A673 (cell line): ENCODE measurements around the gene PAPOLB. TPM values are rescaled to one million over a fixed set of nuclear protein-coding genes. Genes with fewer than 3 reads are reported as not detected.

Experiments
- BruUV-seq: library from RNA; stranded (reverse); fragments of 400-500 nt; replicated peaks from 2 replicates; lab custom pipeline; 2021; lab: Mats Ljungman, UMichigan
- CTCF ChIA-PET: fragments of 300-600 bp; sonication (Branson Sonifier 250); formaldehyde crosslinking; loops from one replicate; lab custom pipeline; 2022; ENCODE audit warnings: antibody characterized with exemption; lab: Charles Lee
- POLR2A ChIA-PET: fragments of 300-600 bp; sonication (Branson Sonifier 250); formaldehyde crosslinking; loops from one replicate; lab custom pipeline; 2022; ENCODE audit warnings: antibody characterized with exemption; ENCODE audit not compliant: low non-redundant PET; lab: Charles Lee
- DNase-seq: peaks from one replicate; pipeline ENCODE4 v3.0.0-alpha.2; 2015; ENCODE audit warnings: low spot score
- H3K27ac ChIP-seq: fragments of 200-600 bp; sonication (generic); 2 replicates; pipeline ENCODE4 v1.5.1; 2016; ENCODE audit warnings: mixed run types, low read depth, mild to moderate bottlenecking, mixed read lengths, antibody characterized with exemption, low read length; ENCODE audit not compliant: poor library complexity, severe bottlenecking
- H3K27me3 ChIP-seq: fragments of 200-600 bp; sonication (generic); replicated peaks from 2 replicates; pipeline ENCODE4 v1.6.1; 2017; ENCODE audit warnings: mixed run types, low read depth, mild to moderate bottlenecking, mixed read lengths, antibody characterized with exemption, low read length; ENCODE audit not compliant: insufficient read depth, poor library complexity
- H3K36me3 ChIP-seq: fragments of 200-600 bp; sonication (generic); 2 replicates; pipeline ENCODE4 v1.6.1; 2016; ENCODE audit warnings: mixed run types, mild to moderate bottlenecking, mixed read lengths, antibody characterized with exemption, low read length; ENCODE audit not compliant: insufficient read depth, poor library complexity, severe bottlenecking
- H3K4me1 ChIP-seq: fragments of 200-600 bp; sonication (generic); 2 replicates; pipeline ENCODE4 v1.6.1; 2017; ENCODE audit warnings: mixed run types, mild to moderate bottlenecking, mixed read lengths, antibody characterized with exemption, low read length; ENCODE audit not compliant: insufficient read depth, poor library complexity, severe bottlenecking
- H3K4me3 ChIP-seq: fragments of 200-600 bp; sonication (generic); 2 replicates; pipeline ENCODE4 v1.5.1; 2016; ENCODE audit warnings: low read depth, mixed run types, mild to moderate bottlenecking, mixed read lengths, low read length; ENCODE audit not compliant: poor library complexity, severe bottlenecking
- H3K9me3 ChIP-seq: fragments of 200-600 bp; sonication (generic); 2 replicates; pipeline ENCODE4 v1.6.1; 2016; ENCODE audit warnings: mixed run types, low read depth, mild to moderate bottlenecking, mixed read lengths, antibody characterized with exemption, low read length; ENCODE audit not compliant: poor library complexity, severe bottlenecking
- CTCF ChIP-seq: fragments of 300-800, 200-600 bp; sonication (generic); conservative IDR thresholded peaks from 2 replicates; pipeline ENCODE4 v1.5.1; 2017; ENCODE audit warnings: low read depth, mild to moderate bottlenecking, antibody characterized with exemption, low read length, moderate library complexity, mixed read lengths
- EZH2 ChIP-seq: fragments of 200-600 bp; sonication (generic); IDR thresholded peaks from 2 replicates; pipeline ENCODE4 v1.6.1; 2017; ENCODE audit warnings: borderline replicate concordance, low read depth, mild to moderate bottlenecking, mixed read lengths, antibody characterized with exemption, low read length; ENCODE audit not compliant: poor library complexity, severe bottlenecking
- intact Hi-C: fragments of 100-400 bp; cut with micrococcal nuclease; formaldehyde crosslinking; loops from one replicate; pipeline ENCODE4 v1.10.0; 2022; ENCODE audit not compliant: unreplicated experiment
- total RNA-seq: library from RNA; stranded (reverse); gene quantifications from 2 replicates; pipeline ENCODE4 v1.2.3, GENCODE V29; 2021

Gene PAPOLB
- total RNA-seq, 1 experiment from 2014 or later = 0.17 TPM

DNA sequence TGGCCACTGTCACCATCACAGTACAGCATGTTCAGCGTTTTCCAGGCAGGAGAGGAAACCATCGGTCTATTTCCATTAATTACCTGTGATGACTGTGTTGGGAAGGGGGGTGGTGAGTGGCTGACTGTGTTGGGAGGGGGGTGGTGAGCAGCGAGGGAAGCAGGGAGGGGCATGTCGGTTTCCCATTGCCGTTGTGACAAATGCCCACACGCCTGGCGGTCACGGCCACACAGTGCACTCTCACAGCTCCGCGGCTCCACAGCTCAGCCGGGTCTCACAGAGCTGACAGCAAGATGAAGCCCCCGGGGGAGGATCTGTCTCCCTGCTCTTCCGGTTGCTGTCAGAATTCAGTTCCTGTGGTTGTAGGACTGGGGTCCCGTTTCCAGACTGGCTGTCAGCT lies 47.4 kb downstream of the PAPOLB start:
- no peak overlapping the region for H3K27ac ChIP-seq
- H3K4me1 ChIP-seq = no peaks in the 10 kb centered on the region
- no peak for DNase-seq
- no peak for TF ChIP-seq CTCF
- TF ChIP-seq EZH2 = no peak
- intact Hi-C loops = no loop called here
- no TSS peak for BruUV-seq
- no peaks in the 10 kb centered on the region for H3K27me3 ChIP-seq
- ChIA-PET POLR2A (no interaction called here), CTCF (no interaction called here)
- H3K9me3 ChIP-seq = no peaks in the 10 kb centered on the region
- no peak overlapping the region for H3K4me3 ChIP-seq
- no peaks in the 10 kb centered on the region for H3K36me3 ChIP-seq

DNA sequence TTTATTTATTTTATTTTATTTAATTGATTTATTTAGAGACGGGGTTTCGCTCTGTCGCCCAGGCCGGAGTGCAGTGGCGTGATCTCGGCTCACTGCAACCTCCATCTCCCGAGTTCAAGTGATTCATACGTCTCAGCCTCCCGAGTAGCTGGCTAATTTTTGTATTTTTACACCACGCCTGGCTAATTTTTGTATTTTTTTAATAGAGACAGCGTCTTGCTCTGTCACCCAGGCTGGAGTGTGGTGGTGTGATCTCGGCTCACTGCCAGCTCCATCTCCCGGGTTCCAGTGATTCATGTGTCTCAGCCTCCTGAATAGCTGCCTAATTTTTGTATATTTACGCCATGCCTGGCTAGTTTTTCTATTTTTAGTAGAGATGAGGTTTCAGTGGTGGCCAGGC lies 52.2 kb downstream of the PAPOLB start:
- CTCF ChIA-PET = no interaction called here
- POLR2A ChIA-PET = no interaction called here
- Histone ChIP-seq H3K27me3 (no peaks in the 10 kb centered on the region), H3K4me1 (no peaks in the 10 kb centered on the region), H3K9me3 (no peaks in the 10 kb centered on the region), H3K27ac (no peak overlapping the region), H3K36me3 (no peaks in the 10 kb centered on the region), H3K4me3 (no peak overlapping the region)
- no peak for DNase-seq
- BruUV-seq = no TSS peak
- intact Hi-C loops = no loop called here
- TF ChIP-seq EZH2 = no peak
- no peak for TF ChIP-seq CTCF

DNA sequence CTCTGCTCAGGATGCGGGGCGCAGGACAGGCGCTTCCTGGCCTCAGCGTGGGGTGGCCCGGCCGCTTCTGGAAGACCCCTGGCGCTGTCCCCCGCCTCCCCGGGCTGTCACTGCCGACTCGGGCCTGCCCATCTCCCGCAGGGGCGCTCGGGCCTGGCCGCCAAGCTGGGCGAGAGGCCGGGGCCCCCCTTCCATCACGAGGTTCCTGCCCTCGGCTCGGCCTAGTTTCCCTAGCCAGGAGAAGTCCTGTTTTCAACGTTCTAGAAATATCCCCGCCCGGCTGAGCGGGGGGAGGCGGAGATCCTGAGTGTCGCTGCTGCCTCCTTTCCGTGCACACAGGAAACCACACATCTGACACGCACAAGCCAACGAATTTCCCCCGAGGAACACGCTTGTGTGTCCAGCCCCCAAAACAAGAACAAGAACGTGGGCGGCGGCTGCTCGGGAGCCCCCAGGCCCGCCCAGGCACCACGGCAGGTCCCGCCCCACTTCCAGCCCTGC lies 52.7 kb downstream of the PAPOLB start:
- Histone ChIP-seq H3K4me3 (no peak overlapping the region), H3K9me3 (no peaks in the 10 kb centered on the region), H3K4me1 (no peaks in the 10 kb centered on the region), H3K27ac (no peak overlapping the region), H3K36me3 (no peaks in the 10 kb centered on the region), H3K27me3 (no peaks in the 10 kb centered on the region)
- DNase-seq = no peak
- no TSS peak for BruUV-seq
- CTCF ChIA-PET = no interaction called here
- intact Hi-C loops = no loop called here
- TF ChIP-seq CTCF (no peak), EZH2 (no peak)
- POLR2A ChIA-PET = no interaction called here
